NCI-H524 (cell line): ENCODE measurements around the gene OLIG2.

Experiments
- DNase-seq, 2 experiments: peaks; one replicate each; lab custom pipeline; 2025; lab: John Stamatoyannopoulos, UW

The OLIG2 gene

GRCh38 chr21:33025489-33026442, at the start of gene OLIG2:
OLIG2 (plus strand) TSS chr21:33025935; CDS start chr21:33026863, 928 bp downstream.
- peak; percentile 98 for DNase-seq

- no peak for DNase-seq
Measured at GRCh38 chr21:32976791-32977190, 48.9 kb upstream of the OLIG2 start.

- DNase-seq, result no peak
Measured at GRCh38 chr21:32977216-32977615, 48.5 kb upstream of the OLIG2 start.

GRCh38 chr21:32978331-32979270, 47.1 kb upstream of the OLIG2 start:
- peak; percentile 71 to 78 for DNase-seq

GRCh38 chr21:32979598-32980268, 46.0 kb upstream of the OLIG2 start:
- DNase-seq, result no peak

- DNase-seq, result no peak
Measured at GRCh38 chr21:32981096-32981495, 44.6 kb upstream of the OLIG2 start.

- no peak for DNase-seq
Measured at GRCh38 chr21:32990666-32991065, 35.1 kb upstream of the OLIG2 start.

GRCh38 chr21:32991361-32991760, 34.4 kb upstream of the OLIG2 start:
- DNase-seq, result peak; percentile 91 to 98

GRCh38 chr21:32993894-32994293, 31.8 kb upstream of the OLIG2 start:
- DNase-seq, result no peak

GRCh38 chr21:32994305-32994704, 31.4 kb upstream of the OLIG2 start:
- DNase-seq, result peak in 1 of 2 experiments; percentile 44

GRCh38 chr21:33007747-33008146, 18.0 kb upstream of the OLIG2 start:
- no peak for DNase-seq

GRCh38 chr21:33008333-33009051, 17.2 kb upstream of the OLIG2 start:
- peak in 1 of 2 experiments; percentile 31 for DNase-seq

- DNase-seq, result no peak
Measured at GRCh38 chr21:33010931-33011330, 14.8 kb upstream of the OLIG2 start.

GRCh38 chr21:33011462-33011861, 14.3 kb upstream of the OLIG2 start:
- DNase-seq, result no peak

GRCh38 chr21:33013626-33014025, 12.1 kb upstream of the OLIG2 start:
- no peak for DNase-seq

- DNase-seq, result no peak
Measured at GRCh38 chr21:33014331-33014730, 11.4 kb upstream of the OLIG2 start.

- peak in 1 of 2 experiments; percentile 42 for DNase-seq
Measured at GRCh38 chr21:33015096-33015495, 10.6 kb upstream of the OLIG2 start.

- no peak for DNase-seq
Measured at GRCh38 chr21:33015756-33016155, 10.0 kb upstream of the OLIG2 start.

- DNase-seq, result no peak
Measured at GRCh38 chr21:33018707-33019465, 6.8 kb upstream of the OLIG2 start.

GRCh38 chr21:33019516-33019884, 6.2 kb upstream of the OLIG2 start:
- DNase-seq, result no peak
